Glomerular endothelial cell (primary cell): ENCODE measurements around the gene CTRL. TPM values are rescaled to one million over a fixed set of nuclear protein-coding genes. Genes with fewer than 3 reads are reported as not detected.

Experiments used
- DNase-seq: peaks from one replicate; pipeline ENCODE4 v3.0.0-alpha.2; 2011; ENCODE audit warnings: low read depth, low spot score; ENCODE audit errors: extremely low read depth
- total RNA-seq: library from RNA; depleted of rRNA; stranded (reverse); fragments of >200 nt; gene quantifications from 2 replicates; pipeline ENCODE4 v1.2.3, GENCODE V29; 2015

Gene CTRL
- total RNA-seq, 1 donor from 2014 or later = 0.12 TPM

DNA sequence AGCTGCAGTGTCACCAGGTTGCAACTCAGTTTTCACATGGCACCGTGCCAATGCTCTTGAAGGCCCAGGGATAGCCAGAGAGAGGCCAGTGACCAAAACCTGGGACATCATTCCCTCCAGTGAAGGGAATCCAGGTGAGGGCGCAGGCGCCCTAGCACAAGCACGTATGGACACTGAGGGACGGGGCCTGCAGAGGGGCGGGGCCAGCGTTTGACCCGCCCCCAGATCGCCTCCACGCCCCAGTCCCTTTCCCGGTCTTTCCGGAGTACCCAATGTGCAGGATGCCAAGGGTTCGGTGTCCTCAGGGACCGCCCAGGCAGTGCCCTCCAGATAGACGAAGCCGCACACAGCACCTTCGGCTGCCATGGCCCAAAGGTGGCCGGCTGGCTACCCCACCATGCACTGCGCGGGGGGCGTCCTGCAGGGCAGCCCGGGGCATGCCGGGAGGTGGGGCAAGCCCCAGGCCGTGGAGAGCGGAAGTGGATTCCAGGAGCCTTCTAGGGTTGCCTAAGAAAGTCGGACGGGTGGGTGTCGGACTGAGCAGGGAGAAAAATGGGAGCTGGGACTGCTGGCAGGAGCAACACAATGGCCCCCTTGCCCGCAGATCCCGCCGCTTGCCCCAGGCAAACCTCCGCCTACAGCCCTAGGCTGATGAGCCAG is 32.1 kb upstream of the CTRL start:
- DNase-seq = no peak

DNA sequence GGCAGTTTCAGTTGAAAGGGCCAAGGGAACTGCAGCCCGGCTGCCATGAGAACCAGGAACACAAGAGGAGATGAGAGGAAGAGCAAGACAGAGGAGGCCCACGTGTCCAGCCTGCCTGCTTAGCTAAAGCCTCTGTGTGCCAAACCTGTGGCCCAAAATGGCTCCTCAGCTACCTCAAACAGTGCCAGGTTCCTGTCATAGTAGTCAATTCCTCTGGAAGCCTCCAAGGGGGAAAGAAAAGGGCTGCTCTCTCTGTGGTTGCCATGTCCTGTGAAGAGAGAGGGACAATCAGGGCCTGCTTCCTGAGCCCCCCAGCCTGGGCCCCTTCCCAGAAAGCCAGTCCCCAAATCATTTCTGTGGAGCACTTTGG is 31.6 kb upstream of the CTRL start:
- DNase-seq = no peak

DNA sequence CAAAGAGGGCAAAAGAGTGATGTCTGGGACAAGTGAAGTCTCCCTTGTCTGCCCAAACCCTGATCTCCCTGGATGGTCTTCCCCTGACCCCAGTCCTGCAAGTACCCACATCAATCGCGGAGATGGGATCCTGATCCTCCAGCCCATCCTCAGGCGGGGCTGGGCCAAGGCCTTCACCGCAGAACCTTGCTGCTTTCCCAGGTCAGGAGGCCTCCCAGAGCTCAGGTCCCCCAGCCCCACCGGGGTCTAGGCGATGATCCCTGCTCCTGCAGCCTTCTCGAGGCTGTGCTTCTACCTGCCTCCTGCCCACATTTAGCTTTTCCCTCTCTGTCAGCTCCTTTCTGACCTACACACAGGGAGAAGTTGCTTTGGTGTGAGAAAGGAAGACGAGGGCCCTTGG is 30.5 kb upstream of the CTRL start:
- DNase-seq = no peak

DNA sequence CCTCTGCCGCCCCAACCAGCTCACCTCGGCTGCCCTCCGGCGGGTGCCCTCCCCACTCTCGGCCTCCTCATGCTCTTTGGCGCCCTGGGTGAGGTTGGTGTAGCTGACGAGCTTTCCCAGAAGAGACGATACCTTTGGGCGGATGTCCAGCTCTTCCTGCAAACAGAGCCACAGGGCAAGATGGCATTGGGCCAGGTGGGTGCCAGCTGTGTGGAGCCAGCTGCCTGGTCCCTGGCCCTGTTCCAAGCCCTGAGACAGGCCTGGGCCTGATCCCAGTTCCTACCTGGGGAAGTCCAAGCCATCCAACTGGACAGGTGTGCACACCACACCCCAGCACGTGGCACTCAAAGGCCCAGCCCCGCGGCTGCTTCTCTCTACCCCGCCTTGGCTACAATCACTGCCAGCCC is 29.9 kb upstream of the CTRL start:
- no peak for DNase-seq

DNA sequence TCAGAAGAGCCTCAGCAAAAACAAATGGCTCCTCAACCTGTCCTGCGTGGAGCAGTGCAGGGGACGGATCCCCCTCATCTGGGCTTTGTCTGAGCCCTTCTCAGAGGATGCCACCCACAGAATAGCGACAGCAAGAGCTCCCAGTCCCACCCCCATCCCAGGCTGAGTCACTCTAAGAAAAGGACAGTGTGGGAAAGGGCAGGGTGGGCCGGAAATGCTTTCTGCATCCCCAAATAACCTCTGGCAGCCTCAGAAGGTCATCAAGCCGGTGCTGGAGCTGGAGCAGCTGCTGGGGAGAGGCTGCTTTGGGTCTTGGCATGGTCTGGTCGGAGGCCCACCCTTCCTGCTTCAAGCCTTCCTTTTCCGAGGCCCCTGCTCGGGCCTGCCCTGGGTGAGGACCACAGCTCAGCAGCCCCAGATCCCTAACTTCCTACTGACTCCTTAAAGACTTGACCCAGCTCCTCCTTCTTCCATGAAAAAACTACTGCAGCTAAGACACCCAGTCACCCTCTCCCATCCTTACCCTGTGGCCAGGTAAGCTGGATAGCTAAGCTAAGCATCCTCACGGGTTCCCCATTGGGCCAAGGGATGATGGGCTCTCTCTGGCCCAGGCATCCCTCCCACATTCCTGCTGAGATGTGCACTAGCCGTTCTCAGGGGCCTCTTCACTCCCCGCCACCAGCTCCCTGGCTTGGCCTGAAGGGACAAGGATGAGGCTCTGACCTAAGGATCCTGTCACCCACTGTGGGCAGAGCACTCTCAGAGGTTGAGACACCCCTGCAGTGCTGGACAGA is 28.1 kb upstream of the CTRL start:
- DNase-seq = no peak

DNA sequence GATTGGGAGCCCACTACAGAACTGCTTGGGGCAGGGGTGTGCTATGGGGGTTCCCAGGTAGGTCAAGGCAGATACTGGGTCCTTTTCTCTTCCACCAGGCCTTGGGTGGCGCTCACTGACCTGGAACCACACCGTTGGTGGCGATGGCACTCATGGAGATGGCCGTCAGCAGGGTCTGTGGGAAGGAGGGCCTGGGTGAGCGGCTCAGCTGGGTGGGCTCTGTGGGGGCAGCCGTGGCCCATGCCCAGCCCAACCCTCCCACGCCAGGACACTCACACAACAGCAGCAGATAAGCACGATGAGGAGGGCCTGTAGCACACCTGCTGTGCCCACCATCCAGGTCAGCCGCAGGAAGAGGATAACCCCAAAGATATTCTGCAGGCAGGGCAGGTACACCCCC is 26.0 kb upstream of the CTRL start:
- no peak for DNase-seq

DNA sequence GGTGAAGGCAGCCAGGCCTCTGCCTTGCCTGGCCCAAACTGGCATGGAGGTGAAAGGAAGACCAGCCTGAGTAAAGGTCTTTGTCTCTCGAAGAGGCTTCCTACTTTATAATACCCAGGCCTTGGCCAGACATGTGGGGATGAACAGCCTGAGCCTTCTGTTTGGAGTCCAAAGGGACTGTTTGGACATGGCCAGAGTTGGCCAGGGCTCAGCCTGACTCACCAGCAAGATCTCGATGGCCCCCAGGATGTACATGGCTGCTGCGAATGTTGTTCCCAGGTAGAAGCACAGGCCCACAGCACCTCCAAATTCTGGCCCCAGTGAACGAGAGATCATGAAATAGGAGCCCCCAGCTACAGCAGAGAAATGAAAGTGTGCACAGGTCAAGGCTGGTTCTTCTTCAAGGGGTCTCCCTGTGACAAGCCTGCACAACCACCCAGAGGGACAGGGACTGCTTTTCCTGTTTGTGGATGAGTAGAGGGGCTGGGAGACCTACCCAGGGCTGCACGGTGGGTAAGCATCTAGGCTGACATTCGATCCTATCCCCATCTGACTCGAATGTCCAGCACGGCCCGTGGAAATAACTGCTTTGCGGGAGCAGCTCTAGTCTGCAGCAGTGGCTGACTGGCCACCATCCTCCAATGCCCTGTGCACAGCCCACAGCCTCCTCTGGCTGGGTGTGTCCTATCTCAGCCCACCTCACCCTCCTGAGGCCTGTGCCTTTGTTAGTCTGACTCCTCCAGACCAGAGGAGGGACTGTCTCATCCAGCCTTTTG is 22.9 kb upstream of the CTRL start:
- no peak for DNase-seq

DNA sequence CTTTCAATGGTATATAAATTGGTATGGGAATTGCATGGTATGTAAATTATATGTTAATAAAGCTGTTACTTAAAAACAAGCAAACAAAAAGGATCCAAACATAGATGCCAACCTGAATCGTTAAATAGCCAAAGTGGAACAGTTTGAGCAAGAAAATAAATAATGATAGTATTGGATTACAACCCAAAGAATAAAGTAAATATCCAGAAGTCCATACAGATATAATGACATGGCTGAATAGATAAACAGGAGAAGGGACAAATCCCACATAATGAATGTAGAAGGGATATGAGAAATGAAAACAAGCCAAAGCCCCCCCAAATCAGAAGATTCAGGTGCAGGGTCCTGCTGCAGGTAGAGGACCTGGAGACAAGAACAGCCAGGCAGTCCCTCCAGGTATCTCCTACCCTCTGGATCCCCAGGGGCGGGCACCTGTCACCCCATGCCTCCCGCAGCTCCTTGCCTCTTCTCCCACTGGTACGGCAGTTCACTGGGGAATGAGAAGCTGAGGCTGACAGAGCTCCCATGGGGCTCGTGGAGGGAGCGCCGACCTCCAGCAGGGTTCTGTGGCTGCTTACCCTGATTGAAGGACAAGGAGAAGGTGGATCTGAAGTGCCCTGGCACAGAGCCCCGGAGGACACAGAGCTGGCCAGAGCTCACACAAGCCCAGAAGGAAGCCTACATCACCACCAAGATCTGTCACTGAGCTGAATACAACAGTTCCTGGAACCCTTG is 22.1 kb upstream of the CTRL start:
- no peak for DNase-seq

DNA sequence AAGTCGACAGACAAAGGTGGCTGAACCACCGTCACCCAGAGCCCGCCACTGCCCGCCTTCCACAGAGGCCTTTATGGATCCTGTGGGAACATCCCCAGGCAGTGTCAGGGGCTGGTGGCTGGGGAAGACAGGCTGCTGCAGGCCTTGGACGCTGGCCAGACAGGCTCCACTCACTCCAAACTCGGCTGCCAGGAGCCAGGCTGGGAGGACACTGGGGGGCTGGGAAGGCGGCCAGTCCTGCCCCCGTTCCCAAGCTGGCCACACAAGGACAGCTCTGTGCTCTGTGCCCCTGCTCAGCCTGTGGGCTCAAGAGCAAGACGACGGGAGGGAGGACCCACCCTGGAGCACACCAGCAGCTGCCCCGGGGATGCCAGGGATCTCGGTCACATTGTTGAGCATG is 19.8 kb upstream of the CTRL start:
- DNase-seq = no peak

DNA sequence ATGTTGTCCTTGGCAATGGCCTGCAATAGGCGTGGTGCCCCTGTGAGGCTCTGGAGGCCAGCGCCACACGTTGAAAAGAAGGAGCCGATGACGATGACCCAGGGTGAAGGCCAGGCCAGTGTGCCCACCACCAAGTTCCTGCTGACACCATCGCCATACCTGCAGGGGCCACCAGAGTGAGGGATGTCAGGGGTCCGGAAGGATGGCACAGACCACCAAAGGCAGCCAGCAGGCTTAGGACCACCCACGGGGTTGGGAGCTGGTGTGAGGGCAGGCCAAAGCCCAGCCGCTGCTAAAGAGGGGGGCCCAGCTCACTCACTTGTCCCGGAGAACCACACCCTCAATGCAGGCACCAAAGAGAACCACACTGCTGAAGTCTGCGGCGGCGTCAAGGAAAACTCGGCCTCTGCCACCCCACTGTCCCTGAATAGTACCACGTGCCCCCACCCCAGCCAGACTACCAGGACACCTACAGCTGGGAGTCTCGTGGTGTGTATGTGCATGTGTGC is 18.7 kb upstream of the CTRL start:
- no peak for DNase-seq

DNA sequence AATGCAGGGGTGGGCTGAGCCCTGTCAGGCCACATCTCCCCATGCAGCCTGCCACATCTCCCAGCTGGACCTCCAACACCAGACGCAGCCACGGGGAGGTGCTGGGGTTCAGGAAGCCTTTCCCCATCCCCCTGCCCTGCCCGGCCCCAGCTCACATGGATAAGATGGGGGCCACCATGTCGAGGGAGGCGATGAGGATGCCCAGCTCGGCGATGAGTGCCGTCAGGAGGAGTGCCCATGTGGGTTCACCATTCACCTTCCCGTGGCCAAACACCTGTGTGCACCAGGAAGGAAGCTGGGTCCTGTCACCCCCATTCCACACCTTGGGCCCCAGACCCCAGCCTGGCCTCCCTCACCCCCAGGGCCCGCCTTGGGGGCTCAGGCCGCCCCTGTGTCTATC is 18.0 kb upstream of the CTRL start:
- DNase-seq = no peak

DNA sequence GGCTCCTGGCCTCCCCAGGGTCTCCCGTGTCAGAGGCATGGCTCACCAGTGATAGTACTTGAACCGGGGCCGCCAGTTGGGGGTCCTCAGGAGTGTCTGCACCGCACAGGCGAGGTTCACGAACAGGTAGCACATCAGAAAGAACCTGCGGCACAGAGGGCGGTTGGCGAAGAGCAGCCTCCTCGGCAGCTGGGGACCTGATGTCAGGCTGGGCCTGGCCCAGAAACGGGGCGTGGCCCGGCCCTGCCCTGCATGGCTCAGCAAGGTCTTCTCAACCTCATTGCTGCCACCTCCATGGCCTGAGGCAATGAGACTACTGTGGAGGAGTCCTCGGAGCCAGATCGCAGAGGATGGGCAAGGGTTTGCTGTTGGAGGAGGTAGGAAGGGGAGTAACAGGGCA is 16.4 kb upstream of the CTRL start:
- DNase-seq = no peak

DNA sequence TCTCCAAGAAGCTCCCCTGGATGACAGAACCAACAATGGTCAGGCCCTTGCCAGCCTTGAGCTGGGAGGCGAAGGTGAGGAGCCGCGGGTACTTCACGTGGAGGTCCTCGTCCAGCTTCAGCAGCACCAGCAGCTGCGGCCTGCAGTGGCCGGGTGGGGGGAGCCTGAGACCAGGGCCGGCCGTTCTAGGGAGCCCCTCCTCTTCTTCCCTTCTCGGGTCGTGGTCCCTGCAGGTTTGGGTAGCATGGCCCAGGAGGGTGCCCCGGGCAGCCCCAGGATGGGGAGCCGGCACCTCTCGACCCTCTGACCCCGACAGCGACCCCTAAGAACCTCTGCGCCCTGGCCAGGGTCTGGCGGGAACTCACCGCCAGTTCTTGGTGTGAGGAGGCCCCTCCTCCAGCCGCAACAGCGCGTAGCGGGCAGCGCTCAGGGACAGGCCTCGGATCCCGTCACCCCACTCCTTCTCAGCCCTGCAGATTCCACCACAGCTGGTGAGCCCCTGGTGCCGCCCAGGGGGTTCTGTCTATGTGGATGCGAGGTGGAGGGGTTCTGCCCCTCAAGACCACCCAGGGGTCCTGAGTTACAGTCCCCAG is 15.4 kb upstream of the CTRL start:
- no peak for DNase-seq

DNA sequence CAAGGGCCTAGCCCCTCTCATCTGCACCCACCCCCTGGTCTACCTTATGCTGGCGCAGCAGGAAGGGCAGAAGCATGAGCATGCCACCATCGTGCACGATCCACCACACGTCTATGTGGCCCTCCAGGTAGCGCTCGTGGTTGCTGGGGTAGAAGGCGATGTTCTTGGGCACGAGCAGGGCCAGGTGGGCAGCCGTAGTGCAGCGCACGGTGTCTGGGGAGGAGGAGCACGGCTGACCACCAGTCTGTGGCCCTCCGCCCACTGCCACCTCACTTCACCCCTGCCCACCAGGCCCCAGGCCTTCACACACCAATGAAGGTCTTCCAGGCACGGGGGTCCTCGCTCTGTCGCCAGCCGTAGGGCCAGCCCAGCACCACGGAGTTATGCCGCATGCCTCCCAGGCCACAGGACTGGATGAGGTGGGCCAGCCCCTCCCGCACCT is 14.5 kb upstream of the CTRL start:
- DNase-seq = no peak

DNA sequence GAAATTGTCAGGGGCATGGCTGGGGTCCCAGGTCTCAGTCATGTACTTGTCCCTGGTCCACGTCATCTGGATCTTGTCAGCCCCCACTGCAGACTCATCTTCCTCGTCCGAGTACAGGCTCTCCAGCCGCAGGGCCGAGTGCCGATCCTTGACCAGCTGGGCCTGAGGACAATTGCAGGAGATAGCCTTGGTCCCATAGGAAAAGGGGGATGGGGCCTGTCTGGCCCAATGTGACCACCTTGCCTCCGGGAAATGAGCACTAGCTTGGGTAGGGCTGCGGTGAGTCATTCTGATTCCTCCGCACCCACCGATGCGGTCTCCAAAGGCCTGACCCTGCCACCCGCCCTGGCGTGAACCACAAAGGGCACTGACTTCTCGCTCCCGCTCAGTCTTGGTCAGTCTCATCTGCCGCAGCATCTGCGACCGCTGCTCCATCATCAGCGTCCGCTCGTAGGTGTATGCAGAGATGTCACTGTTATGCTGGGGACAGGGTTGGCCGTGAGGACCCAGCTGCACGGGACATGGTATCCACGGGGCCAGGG is 13.8 kb upstream of the CTRL start:
- no peak for DNase-seq

DNA sequence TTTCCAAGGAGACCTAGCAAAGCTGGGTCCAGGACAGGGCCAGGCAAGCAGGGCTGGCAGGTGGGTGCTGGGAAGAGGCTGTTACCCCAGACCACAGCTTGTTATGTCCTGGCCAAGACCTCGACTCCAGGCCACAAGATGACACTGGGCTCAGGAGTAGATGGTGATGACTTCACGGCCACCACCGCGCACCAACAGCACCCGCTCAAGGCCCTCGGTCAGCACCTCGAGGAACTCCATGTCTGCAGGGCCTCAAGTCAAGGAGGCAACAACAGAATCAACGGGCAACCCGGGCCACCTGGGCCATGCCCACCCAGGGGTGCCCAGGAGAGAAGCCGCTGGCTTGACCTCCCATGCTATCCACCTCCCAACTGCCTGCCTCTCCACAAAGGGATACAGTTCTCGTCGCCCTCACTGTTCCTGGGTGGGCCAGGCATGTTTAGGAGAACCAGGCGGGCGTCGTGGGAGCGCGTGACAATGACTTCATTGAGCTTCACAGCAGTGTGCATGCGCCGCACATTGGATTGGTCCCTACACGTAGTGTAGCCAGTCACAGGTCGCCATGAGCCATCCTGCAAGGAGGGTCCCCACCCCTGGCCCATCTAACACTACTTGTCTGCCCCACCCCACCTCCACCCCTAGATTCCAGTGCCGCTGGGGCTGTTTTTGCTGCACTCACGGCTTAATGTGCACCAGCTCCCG is 13.2 kb upstream of the CTRL start:
- no peak for DNase-seq

DNA sequence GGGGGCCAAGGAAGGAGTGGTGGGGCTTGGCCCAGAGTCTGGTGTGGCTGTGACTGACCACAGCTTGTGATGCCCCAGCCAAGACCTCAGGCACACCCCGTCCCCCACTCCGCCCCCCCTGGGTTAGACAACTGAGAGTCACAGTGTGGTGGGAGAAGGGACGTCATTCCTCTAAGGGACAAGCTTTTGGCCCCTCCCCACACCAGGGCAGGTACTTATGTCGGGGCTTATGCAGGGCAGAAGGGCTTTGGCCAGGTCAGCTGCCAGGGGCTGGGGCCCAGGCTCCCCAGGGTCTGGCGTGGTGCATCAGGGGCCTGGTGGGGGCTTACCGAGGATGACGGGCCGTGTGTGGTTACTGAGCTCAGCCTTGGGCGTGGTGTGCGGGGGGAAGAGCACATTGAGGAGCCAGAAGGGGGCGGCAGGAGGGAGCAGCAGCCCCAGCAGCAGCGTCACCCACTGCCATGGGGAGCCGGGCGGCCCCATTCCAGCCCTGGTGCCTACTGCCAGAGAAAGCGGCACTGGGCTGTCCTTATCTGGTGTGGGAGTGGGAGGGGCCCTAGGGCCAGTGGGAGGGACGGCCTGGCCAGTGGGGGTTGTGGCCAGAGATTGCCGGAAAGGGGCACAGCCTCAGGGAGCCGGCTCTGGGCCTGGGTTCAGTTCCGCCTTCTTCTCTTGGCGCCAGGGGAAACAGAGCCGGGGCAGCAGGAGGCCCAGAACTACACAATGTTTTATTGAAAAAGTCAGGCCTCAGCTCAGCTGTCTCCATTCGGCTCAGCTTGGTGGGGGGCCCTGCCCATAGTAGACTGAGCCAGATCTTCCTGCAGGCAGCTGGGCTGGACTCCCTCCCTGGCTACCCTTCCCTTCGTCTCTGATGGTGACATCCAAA is 12.2 kb upstream of the CTRL start, which contains the start of gene LCAT:
Gene LCAT (minus strand): TSS at position 502 of the 886 bp plus-strand sequence. CDS start 19 bp downstream, at position 483.
- DNase-seq = no peak

DNA sequence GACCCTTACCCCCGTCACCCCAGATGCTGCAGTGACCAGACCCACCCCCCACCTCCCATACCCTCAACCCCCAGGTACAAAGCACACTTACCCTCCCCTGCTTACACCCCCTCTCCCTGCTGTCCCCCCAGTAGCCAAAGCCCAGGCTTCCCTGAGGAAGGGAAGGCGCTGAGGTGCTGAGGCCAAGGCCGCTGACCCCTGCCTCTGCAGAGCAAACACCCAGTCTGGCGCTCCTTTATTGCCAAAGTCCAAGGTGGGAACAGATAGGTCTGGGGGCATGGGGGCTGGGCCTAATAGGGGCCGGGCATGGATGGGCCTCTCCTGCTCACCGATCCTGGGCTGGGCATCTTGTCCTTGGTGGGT is 11.6 kb upstream of the CTRL start:
- no peak for DNase-seq
